HG02642 (cell line): Measurements from ENCODE around the gene NRCAM.
"Not testable (repeated sequence)": the region's sequence is repeated elsewhere in the genome, so short reads cannot be mapped to it uniquely, and the experiment has no call there.

Source experiments
- ATAC-seq: cut with Tn5 transposase; IDR thresholded peaks from one replicate; pipeline ENCODE4 v1.9.1; 2021; ENCODE audit warnings: mild to moderate bottlenecking; ENCODE audit not compliant: unreplicated experiment, poor library complexity

The NRCAM gene

GRCh38 chr7:108259447-108259846, 196.8 kb downstream of the NRCAM start:
- ATAC-seq: not testable (repeated sequence)

- ATAC-seq: no peak
Observed at GRCh38 chr7:108257954-108258353, 198.3 kb downstream of the NRCAM start.

- no peak for ATAC-seq
Observed at GRCh38 chr7:108254259-108254658, 202.0 kb downstream of the NRCAM start.

- no peak for ATAC-seq
Observed at GRCh38 chr7:108253275-108254044, 202.8 kb downstream of the NRCAM start.

GRCh38 chr7:108252177-108252576, 204.1 kb downstream of the NRCAM start:
- ATAC-seq: no peak

DNA sequence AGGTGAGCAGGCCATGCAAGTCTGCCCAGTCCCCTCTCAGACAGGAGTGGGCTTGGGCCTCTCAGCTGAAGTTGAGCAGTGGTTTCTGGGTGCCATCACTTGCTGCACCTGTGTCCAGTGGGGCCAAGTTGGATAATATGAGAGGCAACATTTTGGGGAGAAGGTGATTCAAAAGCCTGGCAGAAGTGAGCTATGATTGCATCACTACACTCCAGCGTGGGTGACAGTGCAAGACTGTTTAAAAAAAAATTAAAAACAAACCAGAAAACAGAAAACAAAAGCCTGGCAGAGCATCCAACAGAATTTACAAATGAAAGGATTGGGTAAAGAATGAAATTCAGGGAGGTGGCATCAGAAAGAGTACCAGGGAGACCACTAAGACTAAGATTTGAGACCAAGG, 204.5 kb downstream of the NRCAM start:
- no peak for ATAC-seq

GRCh38 chr7:108249453-108249852, 206.8 kb downstream of the NRCAM start:
- ATAC-seq: no peak

DNA sequence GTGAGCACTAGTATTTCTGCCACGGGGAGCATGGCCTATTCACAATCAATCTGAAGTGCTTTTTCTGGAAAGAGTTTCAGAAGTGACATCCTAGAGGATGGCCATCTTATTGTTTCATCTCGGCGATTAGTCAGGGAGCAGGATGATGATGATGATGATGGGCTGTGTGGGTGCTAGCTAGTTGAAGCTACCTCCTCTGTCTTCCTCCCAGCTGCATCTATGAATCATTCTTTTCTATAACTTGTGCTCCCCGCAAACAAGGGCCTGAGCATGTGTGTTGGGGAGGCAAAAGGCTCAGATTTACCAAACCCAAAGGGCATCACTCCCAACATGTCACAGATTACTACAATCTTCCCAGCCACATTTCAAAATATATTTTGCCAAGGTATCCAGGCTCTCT, 207.4 kb downstream of the NRCAM start:
- no peak for ATAC-seq

DNA sequence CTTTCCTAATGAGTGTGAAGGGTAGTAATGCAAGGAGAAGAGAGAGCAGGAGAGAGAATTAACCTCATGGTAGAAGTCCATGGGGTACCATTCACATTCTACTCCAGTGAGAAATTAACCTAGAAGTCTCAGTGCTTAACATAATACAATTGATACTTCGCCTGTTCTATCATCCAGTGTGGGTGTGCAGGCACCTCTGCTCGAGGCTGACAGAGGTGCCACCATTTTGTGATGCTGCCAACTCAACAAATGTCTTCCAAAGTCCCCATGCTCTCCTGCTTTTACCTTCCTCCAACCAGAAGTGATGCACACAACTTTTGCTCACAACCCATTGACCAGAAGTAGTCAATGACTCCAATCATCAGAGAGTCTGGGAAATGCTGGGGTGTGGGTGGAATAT, 207.8 kb downstream of the NRCAM start:
- ATAC-seq: no peak

GRCh38 chr7:108247614-108248013, 208.6 kb downstream of the NRCAM start:
- no peak for ATAC-seq

GRCh38 chr7:108246227-108246837, 209.9 kb downstream of the NRCAM start:
- peak; percentile 64 for ATAC-seq

DNA sequence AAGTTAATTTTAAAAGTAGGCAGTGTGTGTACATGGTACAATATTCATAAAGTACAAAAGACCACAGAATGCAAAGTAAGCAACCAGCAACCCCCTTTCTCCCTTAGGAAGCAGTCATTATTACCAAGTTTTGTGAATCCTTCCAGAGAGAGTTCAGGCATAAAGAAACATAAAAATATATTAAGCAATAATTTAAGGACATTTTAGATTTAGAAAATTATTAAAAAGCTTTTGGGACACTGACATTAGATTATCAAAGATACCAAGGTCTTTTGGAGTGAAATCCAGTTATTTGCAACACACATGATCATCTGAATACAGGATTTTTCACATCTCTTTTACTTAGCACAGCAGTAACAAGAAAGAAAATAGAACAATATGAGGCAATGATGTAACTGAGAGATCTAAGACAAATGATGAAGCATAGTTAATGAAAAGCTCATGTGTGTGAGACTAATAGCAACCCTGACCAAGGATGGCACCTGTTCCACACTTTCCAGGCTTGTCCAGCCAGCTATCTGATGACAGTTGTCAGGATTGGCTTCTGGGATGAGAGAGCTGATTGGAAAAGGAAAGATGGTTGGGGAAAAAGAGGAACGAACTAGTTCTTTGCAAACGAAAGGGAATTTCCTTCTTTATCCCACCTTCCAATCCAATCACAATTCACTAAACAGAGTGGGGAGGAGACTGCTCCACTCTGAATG, 210.6 kb downstream of the NRCAM start:
- no peak for ATAC-seq

DNA sequence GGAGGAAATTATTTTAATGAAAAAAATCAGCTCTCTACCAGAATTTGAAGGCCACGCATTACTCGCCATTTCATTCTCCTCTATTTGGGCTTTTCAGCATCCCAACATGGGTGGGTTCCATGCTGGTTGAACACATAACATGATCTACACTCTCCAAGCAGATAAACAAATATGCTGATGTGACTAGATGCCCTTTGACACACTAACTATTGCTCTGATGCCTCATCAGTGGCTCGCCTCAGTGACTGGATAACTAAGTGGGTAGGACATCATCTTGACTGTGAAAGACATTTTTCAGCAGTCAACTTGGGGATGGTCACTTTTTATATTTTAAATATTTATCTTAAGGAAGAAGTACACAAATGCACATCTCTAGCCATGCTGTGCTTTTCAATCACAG, 212.1 kb downstream of the NRCAM start:
- no peak for ATAC-seq

GRCh38 chr7:108239501-108240225, 216.6 kb downstream of the NRCAM start:
- no peak for ATAC-seq

- no peak for ATAC-seq
Observed at GRCh38 chr7:108236681-108237415, 219.4 kb downstream of the NRCAM start.

DNA sequence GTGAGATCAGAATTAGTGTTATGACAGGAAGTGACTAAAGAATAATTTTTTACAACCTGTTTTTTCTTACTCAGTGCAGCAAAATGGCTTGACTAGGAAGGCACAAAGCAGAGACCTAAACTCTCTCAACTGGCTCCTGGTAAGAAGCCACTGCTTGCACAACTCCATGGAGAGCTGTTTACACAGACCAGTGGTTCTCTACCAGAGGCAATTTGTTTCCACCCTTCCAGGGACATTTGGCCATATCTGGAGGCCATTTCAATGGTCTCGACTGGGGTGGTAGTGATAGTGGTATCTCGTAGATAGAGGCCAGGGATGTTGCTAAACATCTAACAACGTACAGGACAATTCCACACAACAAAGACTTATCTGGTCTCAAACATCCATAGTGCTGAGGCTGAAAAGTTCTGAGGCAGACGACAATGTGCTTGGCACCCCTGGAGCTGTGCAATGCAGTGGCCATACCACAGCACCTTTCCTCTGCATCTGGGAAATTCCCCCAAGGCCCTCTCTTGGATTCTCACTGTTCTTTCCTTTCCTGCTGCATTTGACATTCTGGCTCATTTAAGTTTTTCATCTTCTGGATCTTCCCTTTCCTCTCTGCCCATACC, 220.7 kb downstream of the NRCAM start:
- ATAC-seq: no peak

DNA sequence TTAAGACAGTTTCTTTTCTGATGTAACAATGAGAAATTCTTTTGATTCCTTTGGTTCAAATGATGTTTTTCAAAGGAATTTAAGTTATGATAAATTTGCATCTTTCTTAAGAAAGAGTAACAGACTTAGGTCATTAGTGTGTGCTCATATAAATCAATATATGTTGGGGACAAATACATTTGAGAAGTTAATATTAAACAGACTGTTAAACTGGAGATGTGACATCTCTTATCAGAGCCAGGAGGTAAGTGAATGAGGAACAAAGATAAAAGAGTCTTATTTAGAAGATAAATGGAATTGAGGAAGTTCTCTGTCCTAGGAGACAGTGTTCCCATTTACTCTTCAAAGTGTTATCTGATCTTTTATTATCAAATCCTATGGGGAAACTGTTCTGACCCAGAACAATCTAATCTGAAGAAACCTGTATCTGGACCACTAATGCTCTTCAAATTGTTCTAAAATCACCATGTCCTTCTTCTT, 221.2 kb downstream of the NRCAM start:
- ATAC-seq: no peak

DNA sequence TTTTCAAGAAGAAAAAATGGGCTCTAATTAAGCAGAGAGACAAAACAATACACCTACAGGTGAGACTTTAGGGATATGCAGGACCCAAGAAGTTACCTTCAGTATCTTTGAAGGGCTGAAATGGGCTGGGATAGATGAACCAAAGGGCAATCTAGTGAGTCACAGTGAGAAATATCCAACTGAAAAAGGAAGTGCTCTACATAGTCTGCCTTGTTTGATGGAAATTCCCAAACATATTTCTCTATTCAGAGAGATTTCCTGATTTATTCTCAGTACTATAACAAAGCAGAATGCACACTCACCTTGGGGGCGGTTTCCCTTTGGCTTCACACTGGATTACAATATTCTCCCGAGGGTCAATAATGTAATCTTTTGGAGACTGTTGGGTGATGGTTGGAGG, 222.0 kb downstream of the NRCAM start:
- no peak for ATAC-seq

DNA sequence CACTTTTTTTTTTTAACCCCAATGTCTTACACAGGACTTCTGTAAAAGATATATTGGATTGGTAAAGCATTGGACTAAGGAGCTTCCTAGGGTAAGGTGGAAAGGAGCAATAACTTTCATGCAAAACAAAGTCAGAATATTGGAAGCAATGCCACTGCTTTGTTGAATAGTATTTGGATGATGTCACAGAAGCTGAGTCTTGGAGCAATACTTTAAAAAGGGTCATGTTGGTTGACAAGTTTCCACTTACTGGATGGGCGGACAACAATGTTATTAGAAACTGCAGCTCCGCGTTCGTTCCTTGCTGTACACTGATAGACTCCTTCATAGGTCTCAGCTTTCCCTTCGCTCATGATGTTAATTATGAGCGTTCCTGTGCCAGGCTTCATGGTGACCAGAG, 224.2 kb downstream of the NRCAM start:
- no peak for ATAC-seq

DNA sequence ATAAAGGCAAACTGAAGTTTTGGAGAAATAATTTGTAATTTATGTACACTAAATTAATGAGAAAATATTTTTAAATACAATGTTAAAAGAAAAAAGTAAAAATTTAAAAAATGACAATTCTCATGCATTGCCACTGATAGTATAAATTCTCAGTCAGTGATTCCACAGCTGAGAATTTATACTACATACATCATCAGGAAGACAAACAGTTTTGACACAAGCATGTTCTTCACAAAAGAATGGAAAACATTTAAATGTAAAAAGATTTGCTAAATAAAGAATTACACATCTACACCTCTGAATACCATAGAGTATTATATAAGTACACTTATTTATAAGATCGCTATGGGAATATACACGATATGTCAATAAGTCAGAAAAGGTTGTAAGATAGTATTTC, 225.0 kb downstream of the NRCAM start:
- no peak for ATAC-seq
